SK-MEL-5 (cell line): ENCODE data around the gene FSTL5. TPM values are rescaled to one million over a fixed set of nuclear protein-coding genes. Genes with fewer than 3 reads are reported as not detected.

ENCODE experiments used
- DNase-seq: peaks from one replicate; pipeline ENCODE4 v3.0.0-alpha.2; 2016; ENCODE audit warnings: low read depth, low spot score
- in situ Hi-C: cut with HindIII; loops from 2 replicates; pipeline ENCODE4 v1.10.0; 2016; ENCODE audit warnings: low sequenced_read_pairs, high pct_unique_total_duplicates, low pct_unique_long_range_greater_than_20kb
- total RNA-seq: library from RNA; depleted of rRNA; stranded (reverse); fragments of >200 nt; shearing (Covaris generic); gene quantifications from 2 replicates; pipeline ENCODE4 v1.2.3, GENCODE V29; 2014

Gene FSTL5
- total RNA-seq, 1 experiment from 2014 or later: 75.9 TPM

GRCh38 chr4:161992317-161992716 is 171.5 kb downstream of the FSTL5 start:
- in situ Hi-C loops: no loop called here
- no peak for DNase-seq

GRCh38 chr4:161991811-161992210 is 172.0 kb downstream of the FSTL5 start:
- in situ Hi-C loops: no loop called here
- no peak for DNase-seq

GRCh38 chr4:161990721-161991120 is 173.1 kb downstream of the FSTL5 start:
- DNase-seq: no peak
- in situ Hi-C loops: no loop called here

GRCh38 chr4:161988946-161989345 is 174.9 kb downstream of the FSTL5 start:
- in situ Hi-C loops: no loop called here
- no peak for DNase-seq

GRCh38 chr4:161987611-161988010 is 176.2 kb downstream of the FSTL5 start:
- no peak for DNase-seq
- in situ Hi-C loops: no loop called here

GRCh38 chr4:161952382-161952781 is 211.4 kb downstream of the FSTL5 start:
- in situ Hi-C loops: no loop called here
- DNase-seq: no peak

- in situ Hi-C loops: no loop called here
- DNase-seq: no peak
These were observed 213.7 kb downstream of the FSTL5 start for GRCh38 chr4:161949946-161950725.

- DNase-seq: no peak
- in situ Hi-C loops: no loop called here
These were observed 215.6 kb downstream of the FSTL5 start for GRCh38 chr4:161948026-161948770.

GRCh38 chr4:161937596-161937995 is 226.2 kb downstream of the FSTL5 start:
- DNase-seq: no peak
- in situ Hi-C loops: no loop called here

GRCh38 chr4:161936625-161937550 is 226.9 kb downstream of the FSTL5 start:
- in situ Hi-C loops: no loop called here
- DNase-seq: no peak

- in situ Hi-C loops: no loop called here
- no peak for DNase-seq
These were observed 232.7 kb downstream of the FSTL5 start for GRCh38 chr4:161931089-161931488.

GRCh38 chr4:161929956-161930355 is 233.8 kb downstream of the FSTL5 start:
- in situ Hi-C loops: no loop called here
- peak; percentile 88 for DNase-seq

GRCh38 chr4:161926033-161926828 is 237.6 kb downstream of the FSTL5 start:
- in situ Hi-C loops: no loop called here
- DNase-seq: peak; percentile 60

GRCh38 chr4:161920304-161921052 is 243.3 kb downstream of the FSTL5 start:
- no peak for DNase-seq
- in situ Hi-C loops: no loop called here

- in situ Hi-C loops: no loop called here
- DNase-seq: no peak
These were observed 244.2 kb downstream of the FSTL5 start for GRCh38 chr4:161919442-161920220.

- no peak for DNase-seq
- in situ Hi-C loops: no loop called here
These were observed 247.8 kb downstream of the FSTL5 start for GRCh38 chr4:161916035-161916434.
